ENCODE results near the gene SMG7.

DNA sequence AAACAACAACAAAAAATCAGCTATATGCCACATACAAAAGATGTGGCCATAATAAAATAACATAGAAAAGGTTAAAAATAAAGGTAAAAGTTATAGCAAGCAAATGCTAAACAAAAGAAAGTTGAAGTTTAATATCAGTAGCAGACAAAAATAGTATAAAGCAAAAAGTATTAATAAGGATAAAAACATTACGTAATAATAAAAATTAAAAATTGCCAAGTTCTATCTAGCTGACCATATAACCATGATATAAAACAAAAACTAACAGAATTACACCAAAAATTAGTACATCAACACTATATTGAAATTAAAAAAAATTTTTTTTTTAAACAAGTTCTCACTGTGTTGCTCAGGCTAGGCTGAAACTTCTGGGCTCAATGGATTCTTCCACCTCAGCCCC, 15.5 kb upstream of the SMG7 start:
- TF ChIP-seq, protein P1, sequence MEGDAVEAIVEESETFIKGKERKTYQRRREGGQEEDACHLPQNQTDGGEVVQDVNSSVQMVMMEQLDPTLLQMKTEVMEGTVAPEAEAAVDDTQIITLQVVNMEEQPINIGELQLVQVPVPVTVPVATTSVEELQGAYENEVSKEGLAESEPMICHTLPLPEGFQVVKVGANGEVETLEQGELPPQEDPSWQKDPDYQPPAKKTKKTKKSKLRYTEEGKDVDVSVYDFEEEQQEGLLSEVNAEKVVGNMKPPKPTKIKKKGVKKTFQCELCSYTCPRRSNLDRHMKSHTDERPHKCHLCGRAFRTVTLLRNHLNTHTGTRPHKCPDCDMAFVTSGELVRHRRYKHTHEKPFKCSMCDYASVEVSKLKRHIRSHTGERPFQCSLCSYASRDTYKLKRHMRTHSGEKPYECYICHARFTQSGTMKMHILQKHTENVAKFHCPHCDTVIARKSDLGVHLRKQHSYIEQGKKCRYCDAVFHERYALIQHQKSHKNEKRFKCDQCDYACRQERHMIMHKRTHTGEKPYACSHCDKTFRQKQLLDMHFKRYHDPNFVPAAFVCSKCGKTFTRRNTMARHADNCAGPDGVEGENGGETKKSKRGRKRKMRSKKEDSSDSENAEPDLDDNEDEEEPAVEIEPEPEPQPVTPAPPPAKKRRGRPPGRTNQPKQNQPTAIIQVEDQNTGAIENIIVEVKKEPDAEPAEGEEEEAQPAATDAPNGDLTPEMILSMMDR (IDR thresholded peaks at IDR 0.05; ENCODE audit: low read depth, low read length, poor library complexity, severe bottlenecking): no peak
- no peak for TF ChIP-seq EZH2phosphoT487 (IDR thresholded peaks at IDR 0.05; ENCODE audit: borderline replicate concordance, low read length)
